AG10803 (cell line): Measurements from ENCODE around the gene IFNLR1.

Source experiments
- DNase-seq: peaks from one replicate; pipeline ENCODE4 v3.0.0; 2010; ENCODE audit warnings: low read depth
- H3K4me3 ChIP-seq: 2 replicates; pipeline ENCODE4 v1.5.1; 2011; ENCODE audit warnings: mild to moderate bottlenecking, low read length, control low read depth
- TF ChIP-seq, protein P1 (sequence below): conservative IDR thresholded peaks from 2 replicates; pipeline ENCODE4 v1.5.1; 2011; ENCODE audit warnings: mild to moderate bottlenecking, low read length, control low read depth, inconsistent platforms

The IFNLR1 gene

DNA sequence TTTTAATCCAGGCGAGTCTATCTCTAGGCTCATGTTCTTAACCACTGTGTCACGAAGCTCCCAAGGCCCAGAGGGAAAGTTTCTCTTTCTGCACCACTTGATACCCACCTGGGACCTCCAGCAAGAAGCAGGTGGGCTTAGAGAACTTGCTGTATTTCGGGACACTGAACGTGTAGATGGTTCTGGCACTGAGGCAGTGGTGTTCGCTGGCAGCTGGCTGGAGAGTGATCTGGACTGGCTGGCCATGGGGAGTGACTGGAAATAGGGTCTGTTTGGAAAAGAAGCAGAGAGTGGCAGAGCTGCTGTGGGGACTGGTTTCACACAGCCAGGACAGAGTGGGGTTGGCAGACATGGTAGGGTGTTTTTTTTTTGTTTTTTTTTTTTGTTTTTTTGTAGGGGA is 27.7 kb downstream of the IFNLR1 start:
- DNase-seq, result no peak
- no peak overlapping the region for H3K4me3 ChIP-seq
- TF ChIP-seq, protein P1, sequence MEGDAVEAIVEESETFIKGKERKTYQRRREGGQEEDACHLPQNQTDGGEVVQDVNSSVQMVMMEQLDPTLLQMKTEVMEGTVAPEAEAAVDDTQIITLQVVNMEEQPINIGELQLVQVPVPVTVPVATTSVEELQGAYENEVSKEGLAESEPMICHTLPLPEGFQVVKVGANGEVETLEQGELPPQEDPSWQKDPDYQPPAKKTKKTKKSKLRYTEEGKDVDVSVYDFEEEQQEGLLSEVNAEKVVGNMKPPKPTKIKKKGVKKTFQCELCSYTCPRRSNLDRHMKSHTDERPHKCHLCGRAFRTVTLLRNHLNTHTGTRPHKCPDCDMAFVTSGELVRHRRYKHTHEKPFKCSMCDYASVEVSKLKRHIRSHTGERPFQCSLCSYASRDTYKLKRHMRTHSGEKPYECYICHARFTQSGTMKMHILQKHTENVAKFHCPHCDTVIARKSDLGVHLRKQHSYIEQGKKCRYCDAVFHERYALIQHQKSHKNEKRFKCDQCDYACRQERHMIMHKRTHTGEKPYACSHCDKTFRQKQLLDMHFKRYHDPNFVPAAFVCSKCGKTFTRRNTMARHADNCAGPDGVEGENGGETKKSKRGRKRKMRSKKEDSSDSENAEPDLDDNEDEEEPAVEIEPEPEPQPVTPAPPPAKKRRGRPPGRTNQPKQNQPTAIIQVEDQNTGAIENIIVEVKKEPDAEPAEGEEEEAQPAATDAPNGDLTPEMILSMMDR, result no peak

DNA sequence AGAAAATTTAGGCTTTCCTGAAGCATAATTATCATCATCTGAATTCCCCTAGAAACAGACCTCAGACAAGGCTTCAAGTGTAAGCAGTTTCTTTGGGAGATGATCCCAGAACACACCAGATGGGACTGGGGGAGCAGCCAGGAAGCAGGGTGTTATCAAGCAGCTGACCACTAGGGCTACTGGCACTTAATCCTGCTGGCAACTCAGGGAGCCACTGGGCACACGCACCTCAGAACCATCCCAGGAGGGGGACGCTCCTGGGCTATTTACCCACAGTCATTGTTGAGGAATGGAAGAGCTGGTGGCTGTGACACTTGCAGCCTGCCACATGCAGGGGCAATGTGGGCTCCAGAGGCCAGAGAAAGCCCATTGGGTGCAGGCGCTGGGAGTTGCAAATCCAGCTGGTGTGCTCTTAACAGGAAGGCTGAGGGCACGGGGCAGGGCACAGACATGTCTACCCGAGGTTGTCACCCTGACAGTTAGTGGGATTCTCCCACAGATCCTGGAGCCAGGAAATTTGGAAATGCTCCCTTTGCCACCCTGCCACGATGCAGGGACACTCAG is 29.1 kb downstream of the IFNLR1 start:
- peak; percentile 25 for DNase-seq
- TF ChIP-seq, protein P1, result peak; percentile 45
- no peak overlapping the region for H3K4me3 ChIP-seq

DNA sequence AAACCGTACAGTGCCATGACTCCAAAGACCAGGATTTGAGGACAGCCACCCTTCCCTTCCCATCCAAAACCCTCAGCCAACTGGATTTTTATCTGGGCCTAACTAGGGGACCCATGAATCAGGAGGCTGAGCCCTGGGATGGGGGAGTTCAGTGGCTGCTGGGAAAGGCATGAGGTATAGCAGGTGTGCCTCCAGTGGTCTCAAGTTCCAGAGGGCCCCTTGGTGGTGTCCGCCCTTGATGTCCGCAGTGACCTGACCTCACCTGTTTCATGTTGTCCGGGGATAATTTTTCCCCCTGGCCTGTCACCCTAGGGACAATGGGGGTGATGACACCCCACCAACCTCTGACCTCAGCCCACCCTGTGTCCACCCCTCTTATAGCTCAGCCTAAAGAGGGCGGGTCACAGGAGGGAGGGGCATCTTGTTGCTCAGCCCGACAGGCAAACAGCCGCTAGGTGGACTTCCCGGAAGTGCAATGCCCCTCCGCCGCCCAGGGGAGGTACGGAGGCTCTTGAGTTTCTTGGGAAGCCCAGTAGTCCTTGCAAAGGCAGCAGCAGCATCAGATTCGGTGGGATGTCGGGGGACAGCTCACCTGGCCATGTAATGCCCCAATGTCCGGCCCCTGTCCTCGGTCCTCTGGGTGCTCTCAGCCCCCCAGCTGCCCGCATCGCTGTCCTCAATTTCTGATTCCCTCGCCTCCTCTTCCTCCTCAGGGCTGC is 30.4 kb downstream of the IFNLR1 start:
- no peak overlapping the region for H3K4me3 ChIP-seq
- DNase-seq, result no peak
- TF ChIP-seq, protein P1, result no peak

DNA sequence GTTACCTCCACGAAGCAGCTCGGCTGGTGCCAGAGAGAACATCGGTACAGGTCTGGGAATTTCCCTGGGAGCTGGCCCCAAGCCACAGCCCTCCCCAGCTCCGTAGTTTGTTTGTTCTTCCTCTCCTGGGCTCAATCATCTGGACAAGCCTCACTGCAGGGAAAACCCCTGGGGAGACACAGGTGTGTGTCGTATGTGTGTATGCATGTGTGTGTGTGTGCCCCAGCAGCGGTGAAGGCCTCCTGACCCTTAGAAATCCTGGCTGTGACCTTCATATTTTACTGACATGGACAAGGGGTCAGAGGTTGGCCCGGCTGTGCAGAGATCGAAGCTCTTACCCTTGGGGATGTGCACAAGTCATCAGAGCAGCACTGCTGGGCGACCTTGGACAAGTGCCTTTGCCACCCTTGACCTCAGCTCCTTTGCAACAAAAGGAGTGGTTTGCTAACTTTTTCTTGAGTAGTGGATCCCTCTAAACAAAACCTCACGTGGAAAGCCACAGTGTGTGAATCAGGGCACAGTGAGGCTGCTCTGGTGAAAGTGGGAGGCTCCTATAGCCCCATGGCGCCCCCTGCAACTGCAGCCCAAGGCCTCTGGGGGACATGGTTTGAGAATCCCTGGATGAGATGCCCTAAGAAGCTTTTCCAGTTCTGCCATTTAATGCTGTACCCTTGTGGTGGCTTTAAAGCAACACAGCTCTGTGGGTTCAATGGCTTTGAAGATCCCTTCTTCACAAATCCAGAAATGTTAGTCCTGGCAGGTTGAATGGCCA is 31.9 kb downstream of the IFNLR1 start:
- no peak overlapping the region for H3K4me3 ChIP-seq
- no peak for DNase-seq
- TF ChIP-seq, protein P1, result no peak

DNA sequence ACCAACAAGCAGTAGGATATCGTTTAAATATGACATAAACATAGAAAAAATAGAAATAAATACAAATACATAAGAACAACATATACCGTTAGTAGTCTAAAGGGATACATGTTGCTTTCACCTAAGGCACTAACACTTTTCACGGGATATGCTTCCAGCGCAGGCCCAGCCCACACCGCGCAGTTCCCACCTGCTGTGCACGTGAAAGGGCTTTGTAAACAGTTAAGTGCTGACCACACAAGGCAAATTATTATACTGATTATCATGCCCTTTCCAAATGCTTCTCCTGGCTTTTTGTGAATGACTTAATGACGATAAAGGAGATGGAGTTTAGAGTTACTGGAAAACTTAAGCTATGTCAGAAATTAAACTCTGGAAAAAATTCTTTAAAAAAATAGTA is 32.9 kb downstream of the IFNLR1 start:
- no peak for DNase-seq
- H3K4me3 ChIP-seq, result no peak overlapping the region
- TF ChIP-seq, protein P1, result no peak

DNA sequence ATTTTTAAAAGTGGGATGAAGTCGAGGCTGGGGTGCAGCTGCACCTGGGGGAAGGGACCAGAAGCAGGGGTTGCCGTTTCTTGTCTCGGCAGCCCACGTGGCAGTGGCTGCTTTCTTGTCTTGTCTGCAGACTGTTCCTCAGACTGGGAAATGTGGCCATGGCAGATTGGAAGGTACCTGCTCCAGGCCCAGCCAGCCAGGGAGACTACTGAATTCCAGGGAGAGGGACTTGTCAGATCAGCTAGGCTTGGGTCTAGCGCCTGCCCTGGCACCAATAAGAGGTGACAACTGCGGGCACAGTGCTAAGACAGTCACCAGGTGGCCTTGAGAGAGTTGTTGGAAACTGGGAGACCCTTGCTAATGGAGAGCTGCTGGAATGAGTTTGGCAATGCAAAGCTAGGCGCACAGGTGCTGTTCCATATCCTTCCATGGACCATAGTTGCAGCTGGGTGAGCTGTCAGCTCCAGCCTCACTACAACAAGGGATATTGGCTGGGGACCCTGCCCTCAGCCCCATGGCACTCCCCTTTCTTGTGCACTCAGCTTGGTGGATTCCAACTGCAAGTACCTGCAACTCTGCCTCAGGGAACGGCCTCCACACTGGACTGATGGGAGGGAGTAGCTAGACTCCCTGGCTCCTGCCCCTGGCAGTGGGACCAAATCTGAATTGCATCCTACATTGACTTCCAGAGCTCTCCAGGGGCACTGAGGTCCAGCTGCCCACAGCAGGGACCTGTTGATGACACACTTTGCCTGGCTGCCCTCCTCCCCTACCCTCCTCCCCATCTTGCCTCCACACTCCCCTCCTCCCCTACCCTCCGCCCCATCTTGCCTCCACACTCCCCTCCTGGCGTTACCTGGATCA is 34.2 kb downstream of the IFNLR1 start:
- DNase-seq, result no peak
- H3K4me3 ChIP-seq, result no peak overlapping the region
- TF ChIP-seq, protein P1, result no peak
